Subcutaneous adipose tissue (tissue), 4 donors: ENCODE results near the gene POC1A. TPM values are rescaled to one million over a fixed set of nuclear protein-coding genes. Genes with fewer than 3 reads are reported as not detected.

Source experiments
- total RNA-seq, 4 donors: library from RNA; depleted of rRNA; stranded (reverse); fragments of >200 nt; gene quantifications; one replicate each; pipeline ENCODE4 v1.1.0, GENCODE V29; 2016
- TF ChIP-seq, protein P1 (sequence below): fragments of 450-650 bp; IDR thresholded peaks from one replicate; pipeline ENCODE4 v1.5.1; 2016; ENCODE audit warnings: low read depth, mild to moderate bottlenecking, control low read depth, antibody characterized with exemption, moderate library complexity

POC1A gene
- total RNA-seq, 4 donors from 2014 or later, result 0.38 to 2.4 (median 1.2) TPM

DNA sequence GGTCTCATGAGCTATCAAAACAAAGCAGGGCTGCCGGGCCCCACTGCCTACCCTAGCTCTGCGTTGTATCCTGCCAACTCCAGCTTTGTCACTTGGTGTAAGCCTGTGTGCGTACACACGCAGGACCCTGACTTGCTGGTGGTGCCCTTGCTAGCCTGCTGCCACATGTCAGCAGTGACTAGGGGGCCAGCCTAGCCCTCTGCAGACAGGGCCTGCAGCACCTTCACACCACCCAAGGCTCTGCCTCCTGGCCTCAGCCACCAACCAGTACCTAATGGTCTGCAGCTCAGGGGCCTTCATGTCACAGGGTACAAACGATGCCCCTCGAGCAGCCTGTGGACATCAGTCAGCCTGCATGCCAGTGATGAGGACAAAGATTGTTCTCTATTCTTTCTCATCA, 67.8 kb downstream of the POC1A start:
- TF ChIP-seq, protein P1, sequence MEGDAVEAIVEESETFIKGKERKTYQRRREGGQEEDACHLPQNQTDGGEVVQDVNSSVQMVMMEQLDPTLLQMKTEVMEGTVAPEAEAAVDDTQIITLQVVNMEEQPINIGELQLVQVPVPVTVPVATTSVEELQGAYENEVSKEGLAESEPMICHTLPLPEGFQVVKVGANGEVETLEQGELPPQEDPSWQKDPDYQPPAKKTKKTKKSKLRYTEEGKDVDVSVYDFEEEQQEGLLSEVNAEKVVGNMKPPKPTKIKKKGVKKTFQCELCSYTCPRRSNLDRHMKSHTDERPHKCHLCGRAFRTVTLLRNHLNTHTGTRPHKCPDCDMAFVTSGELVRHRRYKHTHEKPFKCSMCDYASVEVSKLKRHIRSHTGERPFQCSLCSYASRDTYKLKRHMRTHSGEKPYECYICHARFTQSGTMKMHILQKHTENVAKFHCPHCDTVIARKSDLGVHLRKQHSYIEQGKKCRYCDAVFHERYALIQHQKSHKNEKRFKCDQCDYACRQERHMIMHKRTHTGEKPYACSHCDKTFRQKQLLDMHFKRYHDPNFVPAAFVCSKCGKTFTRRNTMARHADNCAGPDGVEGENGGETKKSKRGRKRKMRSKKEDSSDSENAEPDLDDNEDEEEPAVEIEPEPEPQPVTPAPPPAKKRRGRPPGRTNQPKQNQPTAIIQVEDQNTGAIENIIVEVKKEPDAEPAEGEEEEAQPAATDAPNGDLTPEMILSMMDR, result no peak

DNA sequence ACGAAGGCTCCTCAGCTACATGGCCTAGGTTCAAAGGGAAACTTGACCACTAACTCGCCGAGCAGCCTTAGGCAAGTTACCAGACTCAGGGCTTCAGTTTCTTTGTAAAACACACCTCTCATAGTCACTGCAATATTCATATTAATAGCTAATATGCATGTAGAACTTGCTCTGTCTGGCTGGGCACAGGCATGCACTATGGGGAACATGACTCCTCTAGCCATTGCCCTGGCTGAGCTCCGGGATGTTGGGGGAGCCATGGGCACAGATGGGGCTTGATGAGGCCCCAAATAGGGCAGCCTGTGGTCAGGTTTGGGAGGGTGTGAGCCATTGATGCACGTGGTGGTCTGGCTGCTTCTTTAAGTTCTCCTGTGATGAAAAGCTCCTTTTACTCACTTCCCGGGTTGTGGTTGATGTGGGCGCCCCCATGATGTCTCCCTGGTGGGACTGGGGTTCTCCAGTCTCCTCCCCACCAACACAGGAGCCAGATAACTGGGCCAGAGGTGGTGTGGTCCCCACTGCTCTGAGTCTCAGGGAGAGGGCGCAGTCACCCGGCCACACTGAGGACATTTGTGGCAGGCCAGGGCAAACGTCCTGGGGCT, 68.4 kb downstream of the POC1A start:
- TF ChIP-seq, protein P1, result no peak

DNA sequence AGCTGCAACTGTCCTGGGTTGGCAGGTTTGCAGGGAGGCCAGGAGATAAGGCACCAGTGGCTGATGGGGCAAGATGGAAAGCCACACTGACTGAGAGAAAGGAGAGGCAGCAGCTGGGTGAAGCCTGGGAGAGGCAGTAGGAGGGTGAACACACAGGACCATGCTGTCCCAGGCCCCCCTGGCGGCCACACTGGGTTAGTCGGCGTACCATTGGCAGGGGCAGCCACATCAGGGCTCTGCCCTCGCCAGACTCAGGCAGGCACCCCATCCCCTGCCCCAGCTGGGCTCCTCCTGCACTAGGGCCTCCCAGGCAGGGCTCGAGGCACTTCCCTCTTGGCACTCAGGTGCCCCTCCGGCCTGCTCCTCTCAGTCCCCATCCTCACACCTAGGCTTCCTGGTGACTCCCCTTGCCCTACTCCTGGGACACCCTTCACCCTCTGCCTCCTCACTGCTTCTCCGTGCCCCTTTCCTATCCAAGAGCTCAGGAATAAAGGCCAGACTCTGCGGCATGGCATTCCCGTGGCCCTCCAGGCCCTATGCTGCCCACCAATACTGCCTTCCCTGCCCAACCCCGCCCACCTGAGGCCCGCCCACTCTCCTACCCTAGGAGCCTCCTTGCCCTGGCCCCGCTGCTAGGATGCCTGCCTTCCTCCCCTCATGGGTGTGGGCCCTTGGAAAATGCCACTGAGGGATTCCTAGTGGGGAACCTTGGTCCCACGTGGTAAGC, 69.1 kb downstream of the POC1A start:
- TF ChIP-seq, protein P1, result no peak

DNA sequence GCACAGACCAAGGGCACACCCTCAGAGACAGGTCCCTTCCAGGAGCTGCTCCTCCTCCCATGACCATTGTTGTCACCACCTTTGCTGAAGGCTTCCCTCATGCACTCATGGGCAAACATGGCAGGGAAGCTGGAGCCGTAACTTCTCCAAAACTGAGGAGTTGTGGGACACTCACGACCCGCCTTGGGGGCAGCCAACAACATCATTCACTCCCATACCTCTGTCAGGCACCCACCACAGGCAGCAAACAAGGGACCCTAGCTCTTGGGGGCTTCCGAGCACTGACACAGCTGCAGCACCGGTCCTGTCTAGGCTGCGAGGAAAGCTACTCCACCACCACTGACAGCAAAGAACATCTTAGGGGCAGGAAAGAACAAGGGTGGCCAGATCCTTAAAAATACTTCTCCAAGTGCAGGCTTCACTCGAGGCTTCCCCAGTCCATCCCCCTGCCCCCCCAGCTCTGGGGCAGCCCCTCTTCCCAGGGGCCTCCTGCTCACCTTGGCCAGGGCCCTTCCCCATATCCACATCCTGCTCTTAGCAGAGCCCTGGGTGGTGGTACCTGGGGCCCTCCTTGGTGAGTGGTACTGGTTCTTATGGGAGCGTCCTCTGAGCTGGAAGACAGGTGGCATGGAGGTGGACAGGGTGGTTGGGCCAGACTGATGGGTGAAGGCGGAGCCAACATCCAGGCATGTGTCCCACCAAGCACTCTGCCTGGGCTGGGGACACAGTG, 69.8 kb downstream of the POC1A start:
- TF ChIP-seq, protein P1, result no peak

DNA sequence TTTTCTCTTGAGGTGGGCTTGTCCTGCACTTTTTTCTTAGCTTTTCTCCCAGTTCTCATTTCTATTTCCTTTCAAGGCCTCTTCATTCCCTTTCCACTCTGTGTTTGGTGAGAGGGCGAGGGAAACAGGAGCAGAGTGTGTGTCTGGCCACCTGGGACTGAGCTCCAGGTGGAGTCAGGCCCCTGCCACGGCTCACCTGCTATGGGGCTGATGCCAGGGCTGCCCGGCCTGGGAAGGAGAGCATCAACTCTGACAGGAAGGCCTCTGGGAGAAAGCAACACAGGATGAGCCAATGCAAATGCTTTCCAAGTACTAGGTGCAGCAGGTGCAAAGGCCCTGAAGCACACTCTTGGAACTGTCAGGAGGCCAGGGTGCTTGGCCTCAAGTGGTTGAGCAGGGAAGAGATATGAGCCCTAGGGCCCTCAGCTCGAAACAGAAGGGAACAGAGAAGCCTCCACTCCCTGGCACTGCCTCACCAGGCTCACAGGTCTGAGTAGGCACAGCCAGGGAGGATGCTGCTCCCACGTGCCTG, 70.6 kb downstream of the POC1A start:
- TF ChIP-seq, protein P1, result no peak

DNA sequence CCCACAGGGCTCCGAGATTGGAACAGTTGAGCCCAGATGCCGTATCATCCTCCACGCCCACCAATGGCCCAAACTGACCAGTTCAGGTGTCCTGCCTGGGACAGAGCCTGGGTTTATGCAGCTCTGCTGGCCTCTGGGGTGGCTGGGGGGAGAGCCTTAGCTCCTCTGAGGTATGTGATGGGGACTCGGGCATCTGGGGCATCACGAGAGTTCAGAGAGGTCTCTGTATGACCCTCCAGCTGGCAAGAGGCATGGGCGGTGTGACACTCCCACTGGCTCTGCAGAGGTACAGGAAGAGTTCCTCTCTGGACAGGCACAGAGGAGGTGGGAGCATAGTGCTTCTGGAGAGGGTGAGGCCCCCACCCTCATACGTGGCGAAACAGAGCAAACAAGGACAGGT, 71.3 kb downstream of the POC1A start:
- TF ChIP-seq, protein P1, result no peak
